Calu3 (cell line): ENCODE data around the gene NBEAL2. TPM values are rescaled to one million over a fixed set of nuclear protein-coding genes. Genes with fewer than 3 reads are reported as not detected.
A peak's percentile ranks its signal among the peaks of the same experiment; 100 is the strongest.
"Not testable (repeated sequence)": the region's sequence is repeated elsewhere in the genome, so short reads cannot be mapped to it uniquely, and the experiment has no call there.

ENCODE experiments used
- BruUV-seq: library from RNA; stranded (reverse); fragments of 400-500 nt; replicated peaks from 2 replicates; lab custom pipeline; 2021; lab: Mats Ljungman, UMichigan
- CTCF ChIA-PET: fragments of 300-600 bp; sonication (Branson Sonifier 250); formaldehyde crosslinking; loops from one replicate; lab custom pipeline; 2022; ENCODE audit warnings: antibody characterized with exemption; lab: Charles Lee
- DNase-seq: peaks from one replicate; pipeline ENCODE4 v3.0.0; 2022
- H3K27ac Mint-ChIP-seq: one replicate; pipeline ENCODE4 v1.8.0; 2022; ENCODE audit warnings: mixed read lengths; ENCODE audit not compliant: unreplicated experiment
- H3K27me3 Mint-ChIP-seq: one replicate; pipeline ENCODE4 v1.8.0; 2022; ENCODE audit warnings: mixed read lengths; ENCODE audit not compliant: unreplicated experiment
- H3K36me3 Mint-ChIP-seq: one replicate; pipeline ENCODE4 v1.8.0; 2022; ENCODE audit warnings: mild to moderate bottlenecking, moderate library complexity, mixed read lengths; ENCODE audit not compliant: insufficient read depth, unreplicated experiment
- H3K4me1 Mint-ChIP-seq: one replicate; pipeline ENCODE4 v1.8.0; 2022; ENCODE audit warnings: mild to moderate bottlenecking, low read depth, mixed read lengths; ENCODE audit not compliant: unreplicated experiment
- H3K4me3 Mint-ChIP-seq: one replicate; pipeline ENCODE4 v1.8.0; 2022; ENCODE audit warnings: mild to moderate bottlenecking, low read depth, moderate library complexity, mixed read lengths; ENCODE audit not compliant: unreplicated experiment
- H3K9me3 Mint-ChIP-seq: one replicate; pipeline ENCODE4 v1.8.0; 2022; ENCODE audit warnings: low read depth, mixed read lengths; ENCODE audit not compliant: unreplicated experiment
- intact Hi-C: fragments of 100-400 bp; cut with micrococcal nuclease; formaldehyde crosslinking; loops from one replicate; pipeline ENCODE4 v1.10.0; 2022; ENCODE audit not compliant: unreplicated experiment
- total RNA-seq: library from RNA; stranded (reverse); gene quantifications from 2 replicates; pipeline ENCODE4 v1.2.3, GENCODE V29; 2022
- TF ChIP-seq, protein P1 (sequence below): fragments of 200-600 bp; IDR thresholded peaks from one replicate; pipeline ENCODE4 v1.8.0; 2022; ENCODE audit warnings: antibody characterized with exemption; ENCODE audit not compliant: unreplicated experiment

The NBEAL2 gene
- total RNA-seq, 1 experiment from 2014 or later: 143 TPM

DNA sequence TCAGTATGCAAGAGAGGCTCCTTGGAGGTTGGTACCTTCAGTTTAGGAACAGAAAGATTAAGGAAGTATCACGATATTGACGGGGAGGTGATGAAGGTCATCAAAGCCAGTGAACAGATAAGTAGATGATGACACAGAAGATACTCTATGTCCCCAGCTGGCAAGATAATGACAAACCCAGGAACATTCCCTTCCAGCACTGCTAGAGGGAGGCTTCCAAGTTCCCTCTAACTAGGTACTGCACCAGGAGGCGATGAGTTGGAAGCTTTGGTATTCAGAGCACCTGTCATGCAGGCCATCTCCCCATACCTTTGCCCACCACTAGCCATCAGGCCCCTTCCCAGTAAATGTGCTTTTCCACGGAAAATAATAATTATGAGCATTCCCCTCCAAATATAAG lies 40.8 kb downstream of the NBEAL2 start:
- no peak for DNase-seq
- Mint-ChIP-seq H3K27me3 (no peaks in the 10 kb centered on the region), H3K4me3 (no peak overlapping the region), H3K4me1 (peaks cover 6% of the 10 kb centered on the region), H3K9me3 (no peaks in the 10 kb centered on the region), H3K36me3 (peaks cover 11% of the 10 kb centered on the region), H3K27ac (no peak overlapping the region)
- no TSS peak for BruUV-seq
- intact Hi-C loops: no loop called here
- CTCF ChIA-PET: no interaction called here
- TF ChIP-seq, protein P1, sequence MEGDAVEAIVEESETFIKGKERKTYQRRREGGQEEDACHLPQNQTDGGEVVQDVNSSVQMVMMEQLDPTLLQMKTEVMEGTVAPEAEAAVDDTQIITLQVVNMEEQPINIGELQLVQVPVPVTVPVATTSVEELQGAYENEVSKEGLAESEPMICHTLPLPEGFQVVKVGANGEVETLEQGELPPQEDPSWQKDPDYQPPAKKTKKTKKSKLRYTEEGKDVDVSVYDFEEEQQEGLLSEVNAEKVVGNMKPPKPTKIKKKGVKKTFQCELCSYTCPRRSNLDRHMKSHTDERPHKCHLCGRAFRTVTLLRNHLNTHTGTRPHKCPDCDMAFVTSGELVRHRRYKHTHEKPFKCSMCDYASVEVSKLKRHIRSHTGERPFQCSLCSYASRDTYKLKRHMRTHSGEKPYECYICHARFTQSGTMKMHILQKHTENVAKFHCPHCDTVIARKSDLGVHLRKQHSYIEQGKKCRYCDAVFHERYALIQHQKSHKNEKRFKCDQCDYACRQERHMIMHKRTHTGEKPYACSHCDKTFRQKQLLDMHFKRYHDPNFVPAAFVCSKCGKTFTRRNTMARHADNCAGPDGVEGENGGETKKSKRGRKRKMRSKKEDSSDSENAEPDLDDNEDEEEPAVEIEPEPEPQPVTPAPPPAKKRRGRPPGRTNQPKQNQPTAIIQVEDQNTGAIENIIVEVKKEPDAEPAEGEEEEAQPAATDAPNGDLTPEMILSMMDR: no peak

DNA sequence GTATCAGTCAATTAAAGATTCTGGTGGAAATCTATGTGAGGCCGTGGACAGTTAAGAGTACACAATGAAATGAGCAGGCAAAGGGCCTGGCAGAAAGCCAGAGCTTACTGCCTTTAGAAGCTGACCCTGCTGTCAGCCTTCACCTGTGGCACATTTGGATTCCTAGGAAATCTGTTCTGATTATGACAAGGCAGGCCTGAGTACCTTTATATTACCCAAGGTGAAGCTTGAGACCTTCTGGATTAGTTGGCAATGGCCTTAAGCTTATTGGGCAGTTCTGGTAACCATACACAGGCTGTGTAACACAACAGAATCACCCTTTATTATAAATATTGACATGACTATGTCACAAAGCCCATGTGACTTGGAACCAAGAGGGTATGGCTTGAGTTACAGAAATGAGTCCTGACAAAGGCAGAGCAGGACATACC lies 43.2 kb downstream of the NBEAL2 start:
- Mint-ChIP-seq H3K4me1 (peaks cover 11% of the 10 kb centered on the region), H3K4me3 (no peak overlapping the region), H3K27ac (no peak overlapping the region), H3K27me3 (no peaks in the 10 kb centered on the region), H3K36me3 (peaks cover 8% of the 10 kb centered on the region), H3K9me3 (no peaks in the 10 kb centered on the region)
- intact Hi-C loops: no loop called here
- TF ChIP-seq, protein P1: no peak
- no peak for DNase-seq
- BruUV-seq: no TSS peak
- CTCF ChIA-PET: interaction anchor here (0.6 to 0.7 kb wide), 2 partner anchors 140 to 199 kb away, joined by 6 to 8 read pairs; no protein-coding TSS in a partner anchor

DNA sequence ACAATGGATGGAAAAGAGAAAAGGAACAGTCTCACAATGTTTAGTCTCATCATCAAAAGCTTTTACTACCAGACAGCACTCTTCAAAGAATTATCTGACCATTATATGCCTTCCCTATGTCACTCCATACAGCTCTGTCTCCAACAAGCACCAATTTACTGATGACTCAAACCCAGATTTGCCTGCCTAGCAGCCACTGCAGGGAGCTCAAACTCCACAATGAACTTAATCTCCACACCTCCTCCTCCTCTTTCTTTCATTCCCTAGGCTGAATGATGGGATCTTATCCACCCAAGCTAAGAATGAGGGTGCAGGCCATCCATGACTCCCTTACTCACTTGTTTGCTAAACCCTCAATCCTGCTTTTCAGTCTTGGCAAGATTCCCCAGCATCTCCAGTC lies 45.5 kb downstream of the NBEAL2 start:
- Mint-ChIP-seq H3K27ac (peak overlapping the region; percentile 32), H3K4me3 (no peak overlapping the region), H3K4me1 (peaks cover 11% of the 10 kb centered on the region), H3K27me3 (no peaks in the 10 kb centered on the region), H3K36me3 (peaks cover 5% of the 10 kb centered on the region), H3K9me3 (no peaks in the 10 kb centered on the region)
- CTCF ChIA-PET: no interaction called here
- DNase-seq: no peak
- TF ChIP-seq, protein P1: no peak
- intact Hi-C loops: no loop called here
- BruUV-seq: no TSS peak

GRCh38 chr3:47026432-47026831 lies 47.0 kb downstream of the NBEAL2 start:
- DNase-seq, H3K27ac Mint-ChIP-seq, intact Hi-C loops, CTCF ChIA-PET, H3K27me3 Mint-ChIP-seq, H3K9me3 Mint-ChIP-seq, H3K36me3 Mint-ChIP-seq, H3K4me3 Mint-ChIP-seq, BruUV-seq: not testable (repeated sequence)
- H3K4me1 Mint-ChIP-seq: peaks cover 11% of the 10 kb centered on the region

GRCh38 chr3:47028146-47028545 lies 48.7 kb downstream of the NBEAL2 start:
- Mint-ChIP-seq H3K27ac (no peak overlapping the region), H3K9me3 (no peaks in the 10 kb centered on the region), H3K27me3 (no peaks in the 10 kb centered on the region), H3K4me3 (no peak overlapping the region), H3K4me1 (peaks cover 11% of the 10 kb centered on the region), H3K36me3 (peaks cover 5% of the 10 kb centered on the region)
- BruUV-seq: no TSS peak
- TF ChIP-seq, protein P1: no peak
- CTCF ChIA-PET: no interaction called here
- no peak for DNase-seq
- intact Hi-C loops: no loop called here
